NCI-H82 (cell line): ENCODE data around the gene NUP210L.
A peak's percentile ranks its signal among the peaks of the same experiment; 100 is the strongest.
"Not testable (repeated sequence)": the region's sequence is repeated elsewhere in the genome, so short reads cannot be mapped to it uniquely, and the experiment has no call there.

Source experiments
- DNase-seq: peaks from one replicate; lab custom pipeline; 2025; lab: John Stamatoyannopoulos, UW

Gene NUP210L

DNA sequence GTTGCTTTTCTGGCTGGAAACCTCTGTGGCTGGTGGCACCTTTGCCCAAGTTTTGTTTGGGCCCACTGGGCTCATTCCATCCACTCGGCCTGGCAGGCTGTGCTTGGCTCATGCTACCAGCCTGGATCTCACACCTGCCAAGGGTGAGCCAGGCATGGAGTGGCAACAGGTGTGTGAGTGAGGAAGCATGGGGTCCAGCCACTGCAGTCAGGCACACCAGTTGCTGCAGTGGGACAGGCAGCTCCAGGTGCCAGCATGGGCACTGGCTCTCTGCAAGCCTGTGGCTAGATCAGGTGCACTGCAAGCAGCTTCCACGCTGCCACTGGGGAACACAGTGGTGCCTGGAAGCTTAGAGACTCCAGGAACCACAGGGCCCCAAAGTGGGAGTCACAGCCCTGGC, 57.0 kb downstream of the NUP210L start:
- no peak for DNase-seq

DNA sequence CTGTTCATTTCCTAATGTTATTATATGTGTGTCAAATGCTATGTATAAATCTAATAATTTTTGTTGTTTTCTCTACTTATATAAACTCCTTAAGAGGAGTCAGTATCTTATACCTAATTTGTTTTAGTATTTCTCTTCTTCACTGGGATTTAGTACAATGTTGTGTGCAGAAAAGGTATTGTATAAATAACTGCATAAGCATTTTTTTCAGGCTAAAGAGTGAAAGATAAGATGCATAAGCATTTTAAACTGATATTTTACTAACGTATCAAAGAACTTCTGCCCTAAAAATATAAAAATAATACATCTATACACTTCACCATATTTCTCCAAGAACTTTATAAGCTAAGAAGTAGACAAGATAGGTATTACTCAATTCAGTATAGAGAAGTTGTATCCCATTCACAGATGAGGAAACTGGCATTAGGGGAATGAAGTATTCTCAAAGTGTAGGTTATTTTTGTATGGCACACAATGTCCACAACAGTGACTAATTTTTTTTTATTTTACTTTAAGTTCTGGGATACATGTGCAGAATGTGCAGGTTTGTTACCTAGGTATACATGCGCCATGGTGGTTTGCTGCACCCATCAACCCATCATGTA, 59.3 kb downstream of the NUP210L start:
- DNase-seq: no peak

GRCh38 chr1:154094411-154094810, 60.5 kb downstream of the NUP210L start:
- DNase-seq: no peak

DNA sequence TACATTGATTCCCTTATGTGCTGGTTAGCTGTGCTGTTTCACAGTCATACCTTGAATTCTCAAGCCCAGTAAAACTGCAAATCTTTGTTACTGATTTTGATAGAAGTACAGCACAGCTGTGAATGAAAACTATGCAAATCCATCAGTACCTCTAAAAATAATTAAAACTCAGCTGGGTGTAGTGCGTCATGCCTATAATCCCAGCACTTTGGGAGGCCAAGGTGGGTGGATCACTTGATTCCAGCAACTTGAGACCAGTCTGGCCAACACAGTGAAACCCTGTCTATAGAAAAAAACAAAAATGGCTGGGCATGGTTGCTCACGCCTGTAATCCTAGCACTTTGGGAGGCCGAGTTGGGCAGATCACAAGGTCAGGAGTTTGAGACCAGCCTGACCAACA, 61.2 kb downstream of the NUP210L start:
- no peak for DNase-seq

- no peak for DNase-seq
Measured at GRCh38 chr1:154091706-154092105, 63.2 kb downstream of the NUP210L start.

GRCh38 chr1:154087574-154087973, 67.3 kb downstream of the NUP210L start:
- DNase-seq: no peak

DNA sequence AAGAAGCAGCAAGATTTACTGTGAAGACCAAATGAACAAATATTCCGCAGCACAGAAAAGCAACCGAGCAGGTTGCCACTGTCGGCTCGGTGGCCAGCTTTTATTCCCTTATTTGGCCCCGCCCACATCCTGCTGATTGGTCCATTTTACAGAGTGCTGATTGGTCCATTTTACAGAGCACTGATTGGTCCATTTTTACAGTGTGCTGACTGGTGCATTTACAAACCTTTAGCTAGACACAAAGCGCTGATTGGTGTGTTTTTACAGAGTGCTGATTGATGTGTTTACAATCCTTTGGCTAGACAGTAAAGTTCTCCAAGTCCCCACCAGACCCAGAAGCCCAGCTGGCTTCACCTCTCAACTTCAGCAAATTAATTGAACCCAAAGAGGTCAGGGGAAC, 71.8 kb downstream of the NUP210L start:
- not testable (repeated sequence) for DNase-seq

DNA sequence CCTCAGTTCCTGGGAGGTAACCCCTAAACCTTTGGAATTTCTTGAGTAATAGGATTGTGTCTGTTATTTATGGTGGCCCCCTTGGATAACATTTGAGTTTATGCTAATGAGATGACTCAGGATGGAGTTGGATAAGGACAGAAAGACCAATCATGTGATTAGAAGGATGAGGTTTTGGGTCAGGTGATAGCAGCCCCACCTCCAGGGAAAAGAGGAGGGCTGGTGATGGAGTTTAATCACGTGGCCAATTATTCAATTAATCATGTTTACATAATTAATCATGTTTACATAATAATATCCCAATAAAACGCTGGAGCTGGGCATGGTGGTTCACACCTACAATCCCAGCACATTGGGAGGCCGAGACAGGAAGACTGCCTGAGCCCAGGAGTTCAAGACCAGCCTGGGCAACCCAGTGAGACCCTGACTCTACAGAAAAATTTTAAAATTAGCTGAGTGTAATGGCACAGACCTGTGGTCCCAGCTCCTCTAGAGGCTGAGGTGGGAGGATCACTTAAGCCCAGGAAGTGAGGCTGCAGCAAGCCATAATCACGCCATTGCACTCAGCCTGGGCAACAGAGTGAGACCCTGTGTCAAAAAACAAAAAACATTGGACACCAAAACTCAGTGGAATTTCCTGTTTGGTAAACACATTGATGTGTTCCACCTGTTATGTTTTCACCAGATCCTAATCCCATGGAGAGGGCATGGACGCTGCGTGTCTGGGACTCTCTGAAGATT, 73.3 kb downstream of the NUP210L start:
- DNase-seq: no peak

DNA sequence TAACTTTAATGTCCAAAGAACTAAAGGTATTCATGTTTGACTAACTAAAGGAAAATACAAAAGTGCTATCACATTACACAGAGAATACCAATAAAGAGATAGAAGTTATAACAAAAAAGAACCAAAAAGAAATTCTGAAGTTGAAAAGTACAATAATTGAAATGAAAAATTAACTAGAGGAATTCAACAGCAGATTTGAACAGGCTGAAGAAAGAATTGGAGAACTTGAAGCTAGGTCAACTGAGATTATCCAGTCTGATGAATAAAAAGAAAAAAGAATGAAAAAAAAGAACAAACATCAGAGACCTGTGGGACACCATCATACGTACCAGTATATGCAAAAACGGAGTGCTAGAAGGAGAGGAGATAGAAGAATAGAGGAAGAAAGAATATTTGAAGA, 78.5 kb downstream of the NUP210L start:
- no peak for DNase-seq

DNA sequence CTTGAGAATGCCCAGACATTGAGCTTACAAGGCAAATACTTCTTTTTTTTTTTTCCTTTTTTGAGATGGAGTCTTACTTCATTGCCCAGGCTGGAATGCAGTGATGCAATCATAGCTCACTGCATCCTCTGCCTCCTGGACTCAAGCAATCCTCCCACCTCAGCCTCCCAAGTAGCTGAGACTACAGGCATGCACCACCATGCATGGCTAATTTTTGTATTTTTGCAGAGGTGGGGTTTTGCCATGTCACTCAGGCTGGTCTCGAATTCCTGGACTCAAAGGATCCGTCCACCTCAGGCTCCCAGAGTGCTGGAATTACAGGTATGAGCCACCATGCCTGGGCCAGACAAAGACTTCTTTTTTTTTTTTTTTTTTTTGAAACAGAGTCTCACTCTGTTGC, 79.1 kb downstream of the NUP210L start:
- DNase-seq: no peak

DNA sequence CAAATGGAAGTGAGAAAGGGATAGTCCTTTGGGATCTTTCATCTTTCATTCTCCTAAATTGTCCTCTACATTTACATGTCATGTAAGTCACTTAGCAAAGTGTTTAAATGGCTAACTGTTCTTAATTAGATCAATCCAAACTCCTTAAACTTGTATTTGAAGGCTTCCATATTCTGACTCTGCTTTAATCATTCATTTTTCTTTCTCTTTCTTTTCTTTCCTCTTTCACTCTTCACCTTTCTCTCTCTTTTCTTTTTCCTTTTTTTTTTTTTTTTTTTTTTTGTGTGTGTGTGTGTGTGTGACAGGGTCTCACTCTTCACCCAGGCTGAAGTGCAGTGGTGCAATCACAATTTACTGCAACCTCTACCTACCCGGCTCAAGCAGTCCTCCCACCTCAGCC, 92.6 kb downstream of the NUP210L start:
- DNase-seq: no peak

- not testable (repeated sequence) for DNase-seq
Measured at GRCh38 chr1:154047436-154047835, 107.4 kb downstream of the NUP210L start.

DNA sequence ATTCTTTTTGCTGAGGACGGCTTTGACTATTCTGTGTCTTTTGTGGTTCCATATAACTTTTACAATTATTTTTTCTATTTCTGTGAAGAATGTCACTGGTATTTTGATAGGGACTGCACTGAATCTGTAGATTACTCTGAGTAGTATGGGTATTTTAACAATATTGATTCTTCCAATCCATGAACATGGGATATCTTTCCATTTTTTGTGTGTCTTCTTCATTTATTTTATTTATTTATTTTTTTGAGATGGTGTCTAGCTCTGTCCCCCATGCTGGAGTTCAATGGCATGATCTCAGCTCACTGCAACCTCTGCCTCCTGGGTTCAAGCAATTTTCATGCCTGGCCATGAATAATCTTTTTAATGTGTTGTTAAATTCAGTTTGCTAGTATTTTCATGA, 121.2 kb downstream of the NUP210L start:
- not testable (repeated sequence) for DNase-seq

GRCh38 chr1:154019940-154020339, 134.9 kb downstream of the NUP210L start:
- DNase-seq: no peak

GRCh38 chr1:154019269-154019668, 135.6 kb downstream of the NUP210L start:
- peak; percentile 29 for DNase-seq

DNA sequence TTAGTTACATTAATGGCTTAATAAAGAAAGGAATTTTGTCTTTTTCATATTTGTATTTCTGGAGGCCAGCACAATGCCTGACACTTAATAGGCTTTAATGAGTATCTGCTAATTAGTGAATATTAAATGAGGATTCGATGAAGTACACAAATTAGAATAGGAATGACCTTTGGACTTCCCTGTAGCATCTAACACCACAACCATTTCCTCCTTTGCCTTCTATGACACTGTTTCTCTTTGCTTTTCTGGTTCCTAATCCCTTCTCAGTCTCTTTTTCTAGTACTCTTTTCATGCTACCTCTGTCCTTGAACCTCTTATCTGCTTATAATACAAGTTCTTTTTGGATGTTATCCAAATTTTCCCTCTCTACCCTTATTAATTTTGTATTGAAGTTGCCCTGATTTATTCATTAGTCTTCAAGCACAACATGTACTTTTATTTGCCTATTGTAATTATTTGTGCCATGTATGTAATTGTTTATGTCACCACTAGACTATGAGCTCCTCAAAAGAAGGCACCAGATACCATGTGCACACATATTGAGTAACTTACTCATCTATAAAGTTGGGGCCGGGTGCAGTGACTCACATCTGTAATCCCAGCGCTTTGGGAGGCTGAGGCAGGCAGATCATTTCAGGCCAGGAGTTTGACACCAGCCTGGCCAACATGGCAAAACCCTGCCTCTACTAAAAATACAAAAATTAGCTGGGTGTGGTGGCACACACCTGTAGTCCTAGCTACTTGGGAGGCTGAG, 140.5 kb downstream of the NUP210L start:
- DNase-seq: no peak

- not testable (repeated sequence) for DNase-seq
Measured at GRCh38 chr1:154012543-154012942, 142.3 kb downstream of the NUP210L start.

GRCh38 chr1:154012129-154012528, 142.7 kb downstream of the NUP210L start:
- no peak for DNase-seq

GRCh38 chr1:154006136-154006535, 148.7 kb downstream of the NUP210L start:
- no peak for DNase-seq

- no peak for DNase-seq
Measured at GRCh38 chr1:154000420-154000819, 154.5 kb downstream of the NUP210L start.

DNA sequence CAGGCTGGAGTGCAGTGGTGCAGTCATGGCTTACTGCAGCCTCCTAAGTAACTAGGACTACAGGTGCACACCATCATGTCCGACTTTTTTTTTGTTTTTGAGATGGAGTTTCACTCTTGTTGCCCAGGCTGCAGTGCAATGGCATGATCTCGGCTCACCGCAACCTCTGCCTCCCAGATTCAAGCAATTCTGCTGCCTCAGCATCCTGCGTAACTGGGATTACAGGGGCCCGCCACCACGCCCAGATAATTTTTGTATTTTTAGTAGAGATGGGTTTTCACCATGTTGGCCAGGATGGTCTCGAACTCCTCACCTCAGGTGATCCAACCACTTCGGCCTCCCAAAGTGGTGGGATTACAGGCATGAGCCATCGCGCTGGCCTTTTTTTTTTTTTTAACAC, 158.0 kb downstream of the NUP210L start:
- DNase-seq: not testable (repeated sequence)

DNA sequence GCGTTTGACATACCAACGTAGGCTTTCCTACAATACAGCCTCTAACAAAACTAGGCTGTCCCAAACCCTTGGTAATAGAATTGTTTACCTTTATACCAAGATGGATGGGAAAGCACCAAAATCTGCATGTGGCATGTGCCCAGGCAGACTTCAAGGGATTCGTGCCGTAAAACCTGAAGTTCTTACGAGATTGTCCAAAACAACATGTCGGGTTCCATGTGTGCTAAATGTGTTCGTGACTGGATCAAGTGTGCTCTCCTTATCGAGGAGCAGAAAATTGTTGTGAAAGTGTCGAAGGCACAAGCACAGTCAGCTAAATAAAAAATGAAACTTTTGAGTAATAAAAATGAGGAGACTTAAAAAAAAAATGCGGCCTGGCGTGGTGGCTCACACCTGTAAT, 159.2 kb downstream of the NUP210L start:
- DNase-seq: no peak

DNA sequence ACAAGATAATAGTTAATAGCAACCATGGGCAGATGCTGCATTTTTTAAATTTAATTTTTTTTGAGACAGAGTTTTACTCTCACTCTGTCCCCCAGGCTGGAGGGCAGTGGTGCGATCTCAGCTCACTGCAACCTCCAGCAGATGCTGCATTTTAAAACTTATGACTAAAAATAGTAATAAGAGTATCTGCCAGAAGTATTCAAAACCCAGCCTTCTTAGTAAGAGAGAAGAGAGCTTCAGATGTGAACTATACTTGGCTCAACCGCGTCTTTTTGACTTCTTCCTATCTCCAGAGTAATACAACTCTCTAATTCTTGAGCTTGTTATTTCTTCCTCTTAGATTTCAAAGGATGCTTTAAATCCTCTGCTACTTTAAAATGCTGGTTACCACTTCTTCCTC, 159.7 kb downstream of the NUP210L start:
- DNase-seq: no peak
